HEK293 (cell line): ENCODE data around the gene LAMA2.

ENCODE experiments used
- CTCF ChIP-seq: fragments of 450-650 bp; formaldehyde crosslinking; IDR thresholded peaks from 2 replicates; pipeline ENCODE4 v1.5.1; 2016; ENCODE audit warnings: missing biosample characterization, missing genetic modification characterization
- ZNF10 ChIP-seq: fragments of 450-650 bp; formaldehyde crosslinking; IDR thresholded peaks from 2 replicates; pipeline ENCODE4 v1.5.1; 2017; ENCODE audit warnings: missing biosample characterization, missing genetic modification characterization
- ZNF585B ChIP-seq: fragments of 450-650 bp; formaldehyde crosslinking; IDR thresholded peaks from 2 replicates; pipeline ENCODE4 v1.5.1; 2016; ENCODE audit warnings: missing biosample characterization, missing genetic modification characterization
- ZSCAN16 ChIP-seq: fragments of 450-650 bp; formaldehyde crosslinking; IDR thresholded peaks from 2 replicates; pipeline ENCODE4 v1.5.1; 2016; ENCODE audit warnings: missing biosample characterization, missing genetic modification characterization

- TF ChIP-seq CTCF (tag by site-specific recombination) (no peak), ZNF585B (no peak), ZNF10 (tag by site-specific recombination) (no peak), ZSCAN16 (tag by site-specific recombination) (no peak)
Observed at GRCh38 chr6:129504456-129504855, 621.5 kb downstream of the LAMA2 start.
